Endothelial cell of umbilical vein (primary cell): Measurements from ENCODE around the gene ZBTB21. TPM values are rescaled to one million over a fixed set of nuclear protein-coding genes. Genes with fewer than 3 reads are reported as not detected.

ENCODE experiments used
- BruUV-seq: library from RNA; stranded (reverse); fragments of 400-500 nt; replicated peaks from 2 replicates; lab custom pipeline; 2021; lab: Mats Ljungman, UMichigan
- CTCF ChIA-PET: fragments of 300-600, 350-600 bp; sonication (Branson Sonifier 250); formaldehyde crosslinking; loops from one replicate; lab custom pipeline; 2021; ENCODE audit warnings: antibody characterized with exemption, inconsistent platforms; lab: Charles Lee
- POLR2A ChIA-PET: fragments of 300-600, 350-600 bp; sonication (Branson Sonifier 250); formaldehyde crosslinking; loops from one replicate; lab custom pipeline; 2021; ENCODE audit warnings: antibody characterized with exemption, inconsistent platforms; lab: Charles Lee
- DNase-seq: peaks from one replicate; pipeline ENCODE4 v3.0.0-alpha.2; 2011; ENCODE audit warnings: low read depth, low spot score
- FAIRE-seq: peaks from 2 replicates; lab custom pipeline; 2011; peaks lifted over from hg19 to GRCh38; lab: Jason Lieb, UNC
- H2AFZ ChIP-seq: 2 replicates; pipeline ENCODE4 v1.6.0; 2012; ENCODE audit warnings: low read depth, low read length, control low read depth, inconsistent platforms
- H3K27ac ChIP-seq: 2 replicates; pipeline ENCODE4 v1.5.1; 2011; ENCODE audit warnings: low read depth, mild to moderate bottlenecking, control low read depth, low read length, moderate library complexity; ENCODE audit not compliant: insufficient read depth
- H3K27me3 ChIP-seq, 2 experiments: 2 replicates each; pipeline versions ENCODE4 v1.6.0 to v1.6.1; 2011; ENCODE audit warnings: low read length in 2 of 2, mixed read lengths in 1 of 2; ENCODE audit not compliant: control insufficient read depth in 2 of 2, insufficient read depth in 2 of 2
- H3K36me3 ChIP-seq, 2 experiments: 2 replicates in 1 of 2; 3 replicates in 1 of 2; pipeline ENCODE4 v1.5.1; 2011; ENCODE audit warnings: low read length in 2 of 2, mild to moderate bottlenecking in 1 of 2, moderate library complexity in 1 of 2; ENCODE audit not compliant: control insufficient read depth in 2 of 2, insufficient read depth in 2 of 2; ENCODE audit errors: extremely low read depth in 1 of 2
- H3K4me1 ChIP-seq: 3 replicates; pipeline ENCODE4 v1.5.1; 2011; ENCODE audit warnings: mild to moderate bottlenecking, low read length; ENCODE audit not compliant: control insufficient read depth, insufficient read depth; ENCODE audit errors: extremely low read depth
- H3K4me2 ChIP-seq: 2 replicates; pipeline ENCODE4 v1.6.1; 2011; ENCODE audit warnings: low read length, control low read depth, mixed read lengths; ENCODE audit not compliant: insufficient read depth
- H3K4me3 ChIP-seq, 3 experiments: fragments of 200-600 bp in 1 of 3; sonication (generic), shearing (Covaris generic) in 1 of 3; replicated peaks in 1 of 3; 2 replicates each; pipeline ENCODE4 v1.5.1; 2011 to 2016; ENCODE audit warnings: control low read depth in 3 of 3, low read length in 3 of 3, mild to moderate bottlenecking in 2 of 3, inconsistent platforms in 1 of 3, low read depth in 1 of 3, moderate library complexity in 1 of 3; ENCODE audit not compliant: insufficient read depth in 1 of 3
- H3K79me2 ChIP-seq: 2 replicates; pipeline ENCODE4 v1.6.0; 2012; ENCODE audit warnings: low read length, inconsistent platforms; ENCODE audit not compliant: control insufficient read depth, insufficient read depth
- H3K9ac ChIP-seq: replicated peaks from 2 replicates; pipeline ENCODE3; 2011; ENCODE audit warnings: low read length, control low read depth; ENCODE audit not compliant: insufficient read depth; ENCODE audit errors: extremely low read depth
- H3K9me1 ChIP-seq: replicated peaks from 3 replicates; pipeline ENCODE4 v1.6.0; 2011; ENCODE audit warnings: mild to moderate bottlenecking, low read length; ENCODE audit not compliant: control insufficient read depth, insufficient read depth; ENCODE audit errors: extremely low read depth
- H3K9me3 ChIP-seq: replicated peaks from 2 replicates; pipeline ENCODE4 v1.5.1; 2012; ENCODE audit warnings: low read length, inconsistent platforms; ENCODE audit not compliant: control insufficient read depth, insufficient read depth
- H4K20me1 ChIP-seq: replicated peaks from 2 replicates; pipeline ENCODE3; 2011; ENCODE audit warnings: mild to moderate bottlenecking, low read length; ENCODE audit not compliant: control insufficient read depth, insufficient read depth; ENCODE audit errors: extremely low read depth
- EZH2 ChIP-seq: IDR thresholded peaks from 2 replicates; pipeline ENCODE4 v1.6.1; 2012; ENCODE audit warnings: borderline replicate concordance, low read depth, mild to moderate bottlenecking, moderate library complexity, low read length, inconsistent platforms; ENCODE audit not compliant: severe bottlenecking
- FOS ChIP-seq: IDR thresholded peaks from 2 replicates; pipeline ENCODE4 v1.6.1; 2011; ENCODE audit warnings: mild to moderate bottlenecking, low read length, moderate library complexity, borderline replicate concordance; ENCODE audit not compliant: insufficient read depth
- GATA2 ChIP-seq: IDR thresholded peaks from 2 replicates; pipeline ENCODE4 v1.7.0; 2011; ENCODE audit warnings: low read depth, mild to moderate bottlenecking, moderate library complexity, mixed read lengths, low read length; ENCODE audit not compliant: insufficient read length, insufficient read depth
- JUN ChIP-seq: IDR thresholded peaks from 2 replicates; pipeline ENCODE4 v1.6.1; 2011; ENCODE audit warnings: borderline replicate concordance, low read depth; ENCODE audit not compliant: insufficient read length, insufficient read depth
- MYC ChIP-seq: IDR thresholded peaks from one replicate; pipeline ENCODE4 v1.6.1; 2011; ENCODE audit warnings: mild to moderate bottlenecking, low read depth, low read length
- POLR2A ChIP-seq: IDR thresholded peaks from 2 replicates; pipeline ENCODE4 v1.6.1; 2012; ENCODE audit warnings: low read depth, mild to moderate bottlenecking, control low read depth, low read length
- POLR2AphosphoS5 ChIP-seq: IDR thresholded peaks from 2 replicates; pipeline ENCODE4 v1.6.1; 2012; ENCODE audit warnings: low read depth, mild to moderate bottlenecking, control low read depth, low read length, moderate library complexity; ENCODE audit not compliant: insufficient read depth
- dilution Hi-C: fragments of 300-500 bp; cut with MboI; formaldehyde crosslinking; loops from one replicate; pipeline ENCODE4 v1.15.0; 2019; ENCODE audit warnings: low sequenced_read_pairs; ENCODE audit not compliant: extremely low pct_ligation_motif_present
- intact Hi-C: fragments of 100-400 bp; cut with micrococcal nuclease; formaldehyde crosslinking; loops from one replicate; pipeline ENCODE4 v1.10.0; 2022
- polyA plus RNA-seq, 4 experiments: library from polyadenylated mRNA; depleted of rRNA in 3 of 4; stranded (reverse) in 3 of 4; unstranded in 1 of 4; fragments of >200 nt; gene quantifications; 2 replicates each; pipeline versions ENCODE4 v1.2.1 to v1.2.3, GENCODE V29; 2011 to 2012; ENCODE audit warnings: missing spikeins in 1 of 4
- total RNA-seq: library from RNA; stranded (reverse); gene quantifications from 2 replicates; pipeline ENCODE4 v1.2.3, GENCODE V29; 2021
- TF ChIP-seq, protein P1 (sequence below), 2 donors: IDR thresholded peaks; 1 replicate in 1 of 2; 2 replicates in 1 of 2; pipeline ENCODE4 v1.5.1; 2011; ENCODE audit warnings: low read length in 2 of 2, mild to moderate bottlenecking in 2 of 2, moderate library complexity in 2 of 2, control low read depth in 1 of 2, inconsistent platforms in 1 of 2, low read depth in 1 of 2; ENCODE audit not compliant: insufficient read depth in 1 of 2; ENCODE audit errors: extremely low read depth in 1 of 2
- TF ChIP-seq, protein P2 (sequence below): IDR thresholded peaks from 2 replicates; pipeline ENCODE4 v1.6.1; 2011; ENCODE audit not compliant: insufficient read depth, insufficient read length

ZBTB21 gene
- total and polyA plus RNA-seq, 2 donors (not counting 3 experiments of a cell fraction or from before 2014, with no cell fraction given): 2.8 to 12.4 TPM

DNA sequence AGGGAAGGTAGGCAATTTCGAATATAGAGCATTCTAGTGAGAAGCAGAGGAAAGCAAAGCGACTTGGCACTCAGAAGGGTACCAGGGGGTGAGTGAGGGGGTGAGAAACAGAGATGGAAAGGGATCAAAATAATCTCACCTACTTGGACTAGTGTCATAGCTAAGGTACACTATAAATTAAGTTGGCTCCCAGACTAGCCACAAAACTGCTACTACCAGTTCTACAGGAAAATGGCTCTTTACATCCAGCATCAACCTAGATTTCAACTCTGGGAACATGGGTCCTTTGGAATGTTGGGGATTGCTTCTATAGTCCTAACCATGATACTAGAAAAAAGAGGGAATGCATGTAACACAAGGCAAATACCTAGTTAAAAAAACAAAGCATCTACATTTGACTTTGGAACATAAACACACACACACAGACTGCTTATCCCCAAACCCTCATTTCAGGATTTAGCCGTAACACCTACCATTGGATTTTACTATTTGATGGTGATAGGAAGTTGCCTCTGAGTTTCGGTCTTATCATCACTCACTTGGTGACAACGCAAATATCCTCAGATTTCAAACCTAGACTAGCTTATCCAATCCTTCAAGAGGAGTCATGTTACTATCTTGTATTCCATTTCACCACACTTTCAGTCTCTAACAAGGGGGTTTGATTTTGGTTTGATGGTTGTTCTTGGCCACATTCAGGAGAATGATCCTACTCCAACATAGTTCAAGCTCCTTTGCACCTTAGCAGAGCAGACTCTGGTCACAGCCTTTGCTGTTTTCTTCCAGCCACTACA is 5.6 kb downstream of the ZBTB21 start:
- dilution Hi-C loops (no loop called here), intact Hi-C loops (no loop called here)
- FAIRE-seq: no peak
- no peak overlapping the region for H3K4me2 ChIP-seq
- ChIA-PET POLR2A (no interaction called here), CTCF (interaction anchor here (0.7 to 2.2 kb wide), 4 partner anchors 33 to 188 kb away, joined by 3 to 9 read pairs (median 6); no protein-coding TSS in a partner anchor)
- no peak overlapping the region for H2AFZ ChIP-seq
- peaks cover 0 to 4% of the 10 kb centered on the region in 2 experiments for H3K36me3 ChIP-seq
- H3K27me3 ChIP-seq: no peaks in the 10 kb centered on the region
- no peaks in the 10 kb centered on the region for H4K20me1 ChIP-seq
- no peaks in the 10 kb centered on the region for H3K9me1 ChIP-seq
- H3K27ac ChIP-seq: no peak overlapping the region
- no peak for DNase-seq
- H3K9ac ChIP-seq: no peak overlapping the region
- no peaks in the 10 kb centered on the region for H3K9me3 ChIP-seq
- BruUV-seq: no TSS peak
- TF ChIP-seq, protein P1, sequence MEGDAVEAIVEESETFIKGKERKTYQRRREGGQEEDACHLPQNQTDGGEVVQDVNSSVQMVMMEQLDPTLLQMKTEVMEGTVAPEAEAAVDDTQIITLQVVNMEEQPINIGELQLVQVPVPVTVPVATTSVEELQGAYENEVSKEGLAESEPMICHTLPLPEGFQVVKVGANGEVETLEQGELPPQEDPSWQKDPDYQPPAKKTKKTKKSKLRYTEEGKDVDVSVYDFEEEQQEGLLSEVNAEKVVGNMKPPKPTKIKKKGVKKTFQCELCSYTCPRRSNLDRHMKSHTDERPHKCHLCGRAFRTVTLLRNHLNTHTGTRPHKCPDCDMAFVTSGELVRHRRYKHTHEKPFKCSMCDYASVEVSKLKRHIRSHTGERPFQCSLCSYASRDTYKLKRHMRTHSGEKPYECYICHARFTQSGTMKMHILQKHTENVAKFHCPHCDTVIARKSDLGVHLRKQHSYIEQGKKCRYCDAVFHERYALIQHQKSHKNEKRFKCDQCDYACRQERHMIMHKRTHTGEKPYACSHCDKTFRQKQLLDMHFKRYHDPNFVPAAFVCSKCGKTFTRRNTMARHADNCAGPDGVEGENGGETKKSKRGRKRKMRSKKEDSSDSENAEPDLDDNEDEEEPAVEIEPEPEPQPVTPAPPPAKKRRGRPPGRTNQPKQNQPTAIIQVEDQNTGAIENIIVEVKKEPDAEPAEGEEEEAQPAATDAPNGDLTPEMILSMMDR (IDR thresholded peaks at IDR 0.05; ENCODE audit: extremely low read depth in 1 of 2, insufficient read depth in 1 of 2, low read depth in 1 of 2, low read length in 2 of 2): no peak
- TF ChIP-seq GATA2 (no peak), FOS (no peak), EZH2 (no peak), MYC (no peak), POLR2AphosphoS5 (no peak), POLR2A (no peak), JUN (no peak)
- TF ChIP-seq, protein P2, sequence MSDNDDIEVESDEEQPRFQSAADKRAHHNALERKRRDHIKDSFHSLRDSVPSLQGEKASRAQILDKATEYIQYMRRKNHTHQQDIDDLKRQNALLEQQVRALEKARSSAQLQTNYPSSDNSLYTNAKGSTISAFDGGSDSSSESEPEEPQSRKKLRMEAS: no peak
- peaks cover 8% of the 10 kb centered on the region for H3K4me1 ChIP-seq
- H3K79me2 ChIP-seq: peaks cover 26% of the 10 kb centered on the region
- H3K4me3 ChIP-seq: no peak overlapping the region
